ENCODE data around the gene LRP3. TPM values are rescaled to one million over a fixed set of nuclear protein-coding genes. Genes with fewer than 3 reads are reported as not detected.

Gene LRP3
- total RNA-seq, 1 donor, result 33.2 TPM

DNA sequence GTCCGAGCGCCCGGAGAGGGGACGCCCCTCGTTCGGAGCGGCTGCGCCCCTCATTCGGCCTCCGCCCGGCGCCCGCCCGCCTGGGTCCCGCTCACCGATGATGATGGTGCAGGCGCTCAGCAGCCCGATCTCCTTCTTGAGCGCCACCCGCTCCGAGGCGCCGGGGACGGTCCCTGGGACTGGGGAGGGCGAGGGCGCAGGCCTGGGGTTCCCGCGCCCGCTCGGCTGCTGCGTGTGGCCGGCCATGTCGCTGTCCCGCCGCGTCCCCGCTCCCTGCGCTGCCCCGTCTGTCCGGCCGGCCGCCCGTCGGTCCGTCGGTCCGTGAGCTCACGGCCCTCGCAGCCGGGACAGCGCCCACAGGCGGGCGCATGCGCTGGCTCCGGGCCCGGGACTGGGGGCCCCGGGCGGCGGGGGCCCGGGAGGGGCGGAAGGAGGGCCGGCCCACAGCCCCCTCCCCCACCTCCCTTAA lies 31.4 kb downstream of the LRP3 start, which contains the start of gene SLC7A10:
SLC7A10 (minus strand) TSS at position 393 of the 469 bp plus-strand sequence; CDS start at position 246, 147 bp downstream.
- no peak for DNase-seq (ENCODE audit: low read depth)
- no peak within 1 kb of the TSS for H3K4me3 ChIP-seq (ENCODE audit: low read depth, low read length)
- TF ChIP-seq, protein P1, sequence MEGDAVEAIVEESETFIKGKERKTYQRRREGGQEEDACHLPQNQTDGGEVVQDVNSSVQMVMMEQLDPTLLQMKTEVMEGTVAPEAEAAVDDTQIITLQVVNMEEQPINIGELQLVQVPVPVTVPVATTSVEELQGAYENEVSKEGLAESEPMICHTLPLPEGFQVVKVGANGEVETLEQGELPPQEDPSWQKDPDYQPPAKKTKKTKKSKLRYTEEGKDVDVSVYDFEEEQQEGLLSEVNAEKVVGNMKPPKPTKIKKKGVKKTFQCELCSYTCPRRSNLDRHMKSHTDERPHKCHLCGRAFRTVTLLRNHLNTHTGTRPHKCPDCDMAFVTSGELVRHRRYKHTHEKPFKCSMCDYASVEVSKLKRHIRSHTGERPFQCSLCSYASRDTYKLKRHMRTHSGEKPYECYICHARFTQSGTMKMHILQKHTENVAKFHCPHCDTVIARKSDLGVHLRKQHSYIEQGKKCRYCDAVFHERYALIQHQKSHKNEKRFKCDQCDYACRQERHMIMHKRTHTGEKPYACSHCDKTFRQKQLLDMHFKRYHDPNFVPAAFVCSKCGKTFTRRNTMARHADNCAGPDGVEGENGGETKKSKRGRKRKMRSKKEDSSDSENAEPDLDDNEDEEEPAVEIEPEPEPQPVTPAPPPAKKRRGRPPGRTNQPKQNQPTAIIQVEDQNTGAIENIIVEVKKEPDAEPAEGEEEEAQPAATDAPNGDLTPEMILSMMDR (IDR thresholded peaks at IDR 0.05; ENCODE audit: insufficient read depth, low read length), result no peak

DNA sequence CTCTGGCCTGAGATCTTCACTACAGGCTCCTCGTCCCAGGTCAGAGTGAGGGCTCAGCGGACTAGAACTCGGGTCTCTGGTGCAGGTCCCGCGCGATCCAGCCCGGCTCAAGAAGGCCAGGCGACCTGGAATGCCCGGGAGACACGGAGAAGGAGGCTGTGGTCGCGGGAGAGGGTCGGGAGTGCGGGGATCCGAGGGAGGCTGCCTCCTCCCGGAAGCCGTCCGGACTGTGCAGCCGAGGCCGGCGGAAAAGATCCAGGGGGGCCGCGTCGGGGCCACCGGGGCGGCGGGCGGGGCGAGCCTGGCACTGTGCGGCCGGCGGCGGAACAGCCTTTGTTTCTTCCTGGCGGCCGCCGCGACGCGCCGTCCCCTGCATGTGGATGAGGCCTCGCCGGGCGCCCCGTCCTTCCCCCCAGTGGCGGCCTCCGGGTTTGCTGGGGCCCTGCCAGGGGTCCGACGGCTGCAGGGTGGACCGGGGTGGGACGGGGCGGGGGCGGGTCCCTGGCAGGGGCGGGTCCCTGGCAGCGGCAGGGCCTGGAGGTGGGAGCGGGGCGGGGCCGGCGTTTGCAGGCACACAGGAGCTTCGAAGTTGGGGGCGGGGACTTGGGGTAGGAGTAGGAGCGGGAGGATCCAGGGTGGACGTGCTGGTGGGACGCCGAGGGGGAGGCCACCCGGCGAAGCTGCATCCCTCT lies 32.6 kb downstream of the LRP3 start:
- no peak for DNase-seq (ENCODE audit: low read depth)
- TF ChIP-seq, protein P1 (IDR thresholded peaks at IDR 0.05; ENCODE audit: insufficient read depth, low read length), result no peak

DNA sequence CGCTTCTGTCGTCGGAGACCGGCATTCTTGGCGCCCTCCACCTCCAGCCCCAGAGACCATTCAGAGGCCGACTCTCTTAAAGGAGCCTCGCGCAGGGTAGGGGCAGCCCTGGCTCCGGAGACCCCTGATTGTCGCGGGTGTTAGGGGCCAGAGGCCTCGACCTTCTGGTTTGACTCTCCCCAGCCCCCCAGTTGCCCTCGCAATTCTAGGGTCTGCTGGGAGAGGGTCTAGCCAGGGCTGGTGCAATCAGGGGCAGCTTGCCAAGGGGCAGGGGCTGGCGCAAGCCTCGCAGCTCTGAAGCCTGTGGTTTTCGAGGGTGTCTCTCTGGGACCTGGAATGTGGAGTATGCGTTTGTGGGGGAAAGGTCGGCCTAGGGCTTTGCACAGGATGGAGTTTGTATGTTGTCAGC lies 33.1 kb downstream of the LRP3 start:
- no peak overlapping the region for H3K4me3 ChIP-seq (ENCODE audit: low read depth, low read length)
- no peak for DNase-seq (ENCODE audit: low read depth)

More for the DNA sequence above, 32.6 kb downstream of the LRP3 start:
- H3K4me3 ChIP-seq (ENCODE audit: low read depth, low read length), result no peak overlapping the region

GRCh38 chr19:33227870-33228599 lies 33.9 kb downstream of the LRP3 start:
- no peak overlapping the region for H3K4me3 ChIP-seq (ENCODE audit: low read depth, low read length)
- TF ChIP-seq, protein P1 (IDR thresholded peaks at IDR 0.05; ENCODE audit: insufficient read depth, low read length), result no peak
- DNase-seq (ENCODE audit: low read depth), result no peak

More for the DNA sequence above, 33.1 kb downstream of the LRP3 start:
- TF ChIP-seq, protein P1 (IDR thresholded peaks at IDR 0.05; ENCODE audit: insufficient read depth, low read length), result no peak

DNA sequence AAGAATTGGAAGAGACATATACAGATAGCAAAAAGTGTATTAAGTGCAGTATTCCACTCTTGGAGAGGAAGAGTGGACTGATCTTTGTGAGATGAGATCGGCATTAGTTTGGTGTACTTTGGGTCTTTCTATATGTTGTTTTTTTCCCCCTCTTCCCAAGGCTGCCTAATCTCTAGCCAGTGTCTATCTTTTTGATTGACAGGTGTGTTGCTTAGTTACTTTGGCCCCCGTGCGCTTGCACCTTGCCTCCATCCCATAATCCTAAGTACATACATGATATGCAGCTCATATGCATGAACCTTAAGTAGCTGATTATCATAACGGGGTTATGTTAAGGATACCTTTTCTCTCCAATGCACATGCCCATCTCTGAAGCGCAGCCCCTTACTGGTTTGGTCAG lies 35.8 kb downstream of the LRP3 start:
- TF ChIP-seq, protein P1 (IDR thresholded peaks at IDR 0.05; ENCODE audit: insufficient read depth, low read length), result no peak
- DNase-seq (ENCODE audit: low read depth), result no peak
- H3K4me3 ChIP-seq (ENCODE audit: low read depth, low read length), result no peak overlapping the region

DNA sequence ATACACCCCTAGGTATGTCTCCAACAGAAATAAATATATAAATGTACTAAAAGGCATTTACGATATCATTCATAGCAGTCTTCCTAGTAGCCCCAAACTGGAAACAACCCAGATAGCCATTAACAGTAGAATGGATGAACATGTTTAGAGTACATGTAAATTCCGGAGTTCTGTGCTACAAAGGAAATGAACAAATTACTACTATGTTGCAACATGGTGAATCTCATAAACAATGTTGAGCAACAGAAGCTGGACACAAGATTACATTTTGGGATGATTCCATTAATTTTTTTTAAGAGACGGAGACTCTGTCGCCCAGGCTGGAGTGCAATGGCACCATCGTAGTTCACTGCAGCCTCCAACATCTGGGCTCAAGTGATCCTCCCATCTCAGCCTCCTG lies 37.4 kb downstream of the LRP3 start:
- TF ChIP-seq, protein P1 (IDR thresholded peaks at IDR 0.05; ENCODE audit: insufficient read depth, low read length), result no peak
- H3K4me3 ChIP-seq (ENCODE audit: low read depth, low read length), result no peak overlapping the region
- no peak for DNase-seq (ENCODE audit: low read depth)

All from fibroblast of the aortic adventitia (primary cell).